ENCODE measurements around the gene CPED1. TPM values are rescaled to one million over a fixed set of nuclear protein-coding genes. Genes with fewer than 3 reads are reported as not detected.

The CPED1 gene
- total RNA-seq, 1 donor from 2014 or later: not detected

DNA sequence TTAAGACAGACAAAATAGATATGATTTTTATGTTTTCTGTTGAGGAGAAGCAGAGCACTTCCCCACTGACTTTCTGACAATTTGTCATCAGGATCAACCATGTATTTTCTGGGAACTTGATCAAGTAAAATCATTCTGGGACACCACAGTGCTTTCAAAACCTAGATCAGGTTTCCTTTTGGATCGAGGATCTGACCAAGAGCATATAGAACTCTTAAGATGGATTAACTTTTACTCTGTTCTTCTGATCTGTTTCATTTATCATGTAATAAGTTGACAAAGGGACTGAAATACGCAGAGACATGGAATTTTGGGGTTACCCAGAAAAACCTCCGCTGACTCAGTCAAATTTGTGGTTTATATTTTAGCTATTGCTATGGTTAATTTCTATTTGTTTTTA lies 204.3 kb downstream of the CPED1 start:
- Mint-ChIP-seq H3K9me3 (no peaks in the 10 kb centered on the region), H3K4me1 (peaks cover 3% of the 10 kb centered on the region), H3K27me3 (ENCODE audit: insufficient read depth, low read depth) (peaks cover 2% of the 10 kb centered on the region), H3K4me3 (no peak overlapping the region), H3K27ac (no peak overlapping the region), H3K36me3 (no peaks in the 10 kb centered on the region)
- Histone ChIP-seq H3K4me2 (no peak overlapping the region), H4K20me1 (ENCODE audit: low read depth) (no peaks in the 10 kb centered on the region), H3F3A (ENCODE audit: low read depth) (no peaks in the 10 kb centered on the region), H3K9me3 (ENCODE audit: low read depth) (no peaks in the 10 kb centered on the region), H3K36me3 (no peaks in the 10 kb centered on the region), H3K4me1 (no peaks in the 10 kb centered on the region), H3K27me3 (no peaks in the 10 kb centered on the region), H2AFZ (replicated peaks) (no peak overlapping the region), H3K79me2 (ENCODE audit: low read depth) (no peaks in the 10 kb centered on the region), H3K4me3 (no peak overlapping the region), H3K9ac (no peak overlapping the region), H3K27ac (no peak overlapping the region)
- TF ChIP-seq EZH2 (IDR thresholded peaks at IDR 0.05): no peak
- no peak for TF ChIP-seq EZH2phosphoT487 (IDR thresholded peaks at IDR 0.05)
- TF ChIP-seq, protein P1, sequence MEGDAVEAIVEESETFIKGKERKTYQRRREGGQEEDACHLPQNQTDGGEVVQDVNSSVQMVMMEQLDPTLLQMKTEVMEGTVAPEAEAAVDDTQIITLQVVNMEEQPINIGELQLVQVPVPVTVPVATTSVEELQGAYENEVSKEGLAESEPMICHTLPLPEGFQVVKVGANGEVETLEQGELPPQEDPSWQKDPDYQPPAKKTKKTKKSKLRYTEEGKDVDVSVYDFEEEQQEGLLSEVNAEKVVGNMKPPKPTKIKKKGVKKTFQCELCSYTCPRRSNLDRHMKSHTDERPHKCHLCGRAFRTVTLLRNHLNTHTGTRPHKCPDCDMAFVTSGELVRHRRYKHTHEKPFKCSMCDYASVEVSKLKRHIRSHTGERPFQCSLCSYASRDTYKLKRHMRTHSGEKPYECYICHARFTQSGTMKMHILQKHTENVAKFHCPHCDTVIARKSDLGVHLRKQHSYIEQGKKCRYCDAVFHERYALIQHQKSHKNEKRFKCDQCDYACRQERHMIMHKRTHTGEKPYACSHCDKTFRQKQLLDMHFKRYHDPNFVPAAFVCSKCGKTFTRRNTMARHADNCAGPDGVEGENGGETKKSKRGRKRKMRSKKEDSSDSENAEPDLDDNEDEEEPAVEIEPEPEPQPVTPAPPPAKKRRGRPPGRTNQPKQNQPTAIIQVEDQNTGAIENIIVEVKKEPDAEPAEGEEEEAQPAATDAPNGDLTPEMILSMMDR (IDR thresholded peaks at IDR 0.05): no peak
- DNase-seq (ENCODE audit: low spot score): no peak

DNA sequence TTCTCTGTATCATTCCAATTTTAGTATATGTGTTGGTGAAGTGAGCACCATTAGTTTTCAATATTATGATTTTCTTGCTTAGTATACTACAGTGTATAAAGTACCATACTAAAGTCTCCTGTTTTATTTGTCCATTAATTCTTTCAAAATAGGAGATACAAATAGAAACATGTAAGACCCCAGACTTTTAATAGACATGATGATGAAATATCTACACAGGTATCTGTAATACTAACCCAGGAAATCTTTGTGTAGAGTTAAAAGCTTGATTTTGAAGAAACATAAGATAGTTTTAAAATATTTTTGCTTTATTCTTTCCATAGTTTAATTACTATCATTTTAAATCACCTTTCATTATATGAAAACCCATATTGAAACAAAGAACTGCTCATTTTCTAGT lies 206.5 kb downstream of the CPED1 start:
- Histone ChIP-seq H3K79me2 (ENCODE audit: low read depth) (no peaks in the 10 kb centered on the region), H3K9ac (no peak overlapping the region), H3K9me3 (ENCODE audit: low read depth) (no peaks in the 10 kb centered on the region), H3F3A (ENCODE audit: low read depth) (no peaks in the 10 kb centered on the region), H3K36me3 (no peaks in the 10 kb centered on the region), H2AFZ (replicated peaks) (no peak overlapping the region), H3K27ac (no peak overlapping the region), H3K27me3 (no peaks in the 10 kb centered on the region), H3K4me3 (no peak overlapping the region), H3K4me2 (no peak overlapping the region), H3K4me1 (no peaks in the 10 kb centered on the region), H4K20me1 (ENCODE audit: low read depth) (no peaks in the 10 kb centered on the region)
- H3K27me3 Mint-ChIP-seq (ENCODE audit: insufficient read depth, low read depth): peaks cover 2% of the 10 kb centered on the region
- no peak overlapping the region for H3K4me3 Mint-ChIP-seq
- no peaks in the 10 kb centered on the region for H3K9me3 Mint-ChIP-seq
- H3K36me3 Mint-ChIP-seq: no peaks in the 10 kb centered on the region
- DNase-seq (ENCODE audit: low spot score): no peak
- TF ChIP-seq EZH2phosphoT487 (IDR thresholded peaks at IDR 0.05): no peak
- TF ChIP-seq EZH2 (IDR thresholded peaks at IDR 0.05): no peak
- TF ChIP-seq, protein P1 (IDR thresholded peaks at IDR 0.05): no peak
- H3K4me1 Mint-ChIP-seq: peaks cover 3% of the 10 kb centered on the region
- no peak overlapping the region for H3K27ac Mint-ChIP-seq

DNA sequence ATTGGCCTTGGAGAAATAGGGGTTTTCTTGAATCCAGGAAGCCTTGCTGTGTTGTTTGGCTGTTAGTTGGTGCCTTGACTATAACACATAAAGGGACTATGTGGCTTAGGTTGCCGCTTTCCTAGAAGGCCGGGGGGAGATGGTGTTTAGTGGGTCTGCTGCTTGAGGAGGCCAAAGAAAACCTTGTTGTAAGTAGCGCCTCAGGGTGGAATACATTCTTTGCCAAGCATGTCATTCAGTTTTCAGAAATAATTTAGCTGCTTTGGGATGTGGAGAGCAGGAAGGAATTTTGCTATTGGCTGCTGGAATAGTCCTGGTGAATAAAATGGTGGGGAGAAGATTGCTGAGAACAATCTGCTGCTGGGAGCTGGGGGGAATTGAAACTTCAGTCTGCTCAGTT lies 207.4 kb downstream of the CPED1 start:
- no peaks in the 10 kb centered on the region for H3K4me1 ChIP-seq
- no peaks in the 10 kb centered on the region for H3K27me3 Mint-ChIP-seq (ENCODE audit: insufficient read depth, low read depth)
- H3K9me3 ChIP-seq (ENCODE audit: low read depth): no peaks in the 10 kb centered on the region
- peaks cover 3% of the 10 kb centered on the region for H3K4me1 Mint-ChIP-seq
- no peaks in the 10 kb centered on the region for H3K27me3 ChIP-seq
- H3K27ac ChIP-seq: no peak overlapping the region
- H3K79me2 ChIP-seq (ENCODE audit: low read depth): no peaks in the 10 kb centered on the region
- H3K9me3 Mint-ChIP-seq: no peaks in the 10 kb centered on the region
- no peak overlapping the region for H3K27ac Mint-ChIP-seq
- no peak overlapping the region for H3K4me3 Mint-ChIP-seq
- no peaks in the 10 kb centered on the region for H3K36me3 ChIP-seq
- H3K4me2 ChIP-seq: no peak overlapping the region
- no peaks in the 10 kb centered on the region for H4K20me1 ChIP-seq (ENCODE audit: low read depth)
- H2AFZ ChIP-seq (replicated peaks): peak overlapping the region; percentile 54
- no peaks in the 10 kb centered on the region for H3F3A ChIP-seq (ENCODE audit: low read depth)
- H3K9ac ChIP-seq: no peak overlapping the region
- no peak for DNase-seq (ENCODE audit: low spot score)
- TF ChIP-seq EZH2phosphoT487 (IDR thresholded peaks at IDR 0.05): no peak
- TF ChIP-seq, protein P1 (IDR thresholded peaks at IDR 0.05): no peak
- TF ChIP-seq EZH2 (IDR thresholded peaks at IDR 0.05): no peak
- H3K4me3 ChIP-seq: no peak overlapping the region
- no peaks in the 10 kb centered on the region for H3K36me3 Mint-ChIP-seq
